ENCODE data around the gene EBF4.
"Not testable (repeated sequence)": the region's sequence is repeated elsewhere in the genome, so short reads cannot be mapped to it uniquely, and the experiment has no call there.

EBF4 gene

DNA sequence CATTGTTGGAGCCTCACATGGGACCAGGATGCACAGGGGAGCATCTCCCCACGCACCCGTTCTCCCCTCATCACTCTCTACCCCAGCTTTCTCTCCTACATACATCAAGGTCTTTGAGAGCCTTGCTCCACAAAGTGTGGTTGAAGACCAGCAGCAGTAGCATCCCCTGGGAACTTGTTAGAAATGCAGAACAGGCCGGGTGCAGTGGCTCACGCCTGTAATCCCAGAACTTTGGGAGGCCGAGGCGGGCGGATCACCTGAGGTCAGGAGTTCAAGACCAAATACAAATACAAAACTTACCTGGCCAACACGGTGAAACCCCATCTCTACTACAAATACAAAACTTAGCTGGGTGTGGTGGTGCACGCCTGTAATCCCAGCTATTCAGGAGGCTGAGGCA lies 115.3 kb downstream of the EBF4 start:
- not testable (repeated sequence) for H3K4me3 ChIP-seq (ENCODE audit: low read depth, low read length); H3K9me3 ChIP-seq (ENCODE audit: control insufficient read depth, insufficient read depth, low read length); H3K27ac ChIP-seq (ENCODE audit: low read depth, low read length); H3K36me3 ChIP-seq (ENCODE audit: control insufficient read depth, insufficient read depth, low read length); H3K4me1 ChIP-seq (ENCODE audit: control insufficient read depth, insufficient read depth, low read length); H3K9ac ChIP-seq (ENCODE audit: low read depth, low read length)
- H3K27me3 ChIP-seq (ENCODE audit: control insufficient read depth, insufficient read depth, low read length), result peaks cover 55% of the 10 kb centered on the region

DNA sequence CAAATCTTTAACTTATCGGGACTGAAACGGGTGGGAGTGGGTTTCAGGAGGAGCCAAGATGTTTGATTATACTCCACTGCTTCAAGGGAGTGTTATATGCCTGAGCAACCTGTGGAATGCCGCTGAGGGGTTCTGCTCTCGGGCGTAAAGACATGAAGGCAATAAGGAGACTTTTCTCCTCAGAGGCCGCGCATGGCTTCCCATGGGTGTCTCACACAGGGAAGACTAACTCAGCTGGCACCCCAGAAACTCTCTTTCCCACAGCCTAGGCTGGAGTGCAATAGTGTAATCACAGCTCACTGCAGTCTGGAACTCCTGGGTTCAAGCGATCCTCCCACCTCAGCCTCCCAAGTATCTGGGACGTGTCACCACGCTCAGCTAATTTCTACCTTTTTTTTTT lies 117.1 kb downstream of the EBF4 start:
- H3K9ac ChIP-seq (ENCODE audit: low read depth, low read length), result no peak overlapping the region
- H3K27ac ChIP-seq (ENCODE audit: low read depth, low read length), result no peak overlapping the region
- peaks cover 6% of the 10 kb centered on the region; the same call in 1 of the 2 replicates for H3K4me1 ChIP-seq (ENCODE audit: control insufficient read depth, insufficient read depth, low read length)
- H3K36me3 ChIP-seq (ENCODE audit: control insufficient read depth, insufficient read depth, low read length), result no peaks in the 10 kb centered on the region
- no peak overlapping the region for H3K4me3 ChIP-seq (ENCODE audit: low read depth, low read length)
- peaks cover 37% of the 10 kb centered on the region for H3K27me3 ChIP-seq (ENCODE audit: control insufficient read depth, insufficient read depth, low read length)
- H3K9me3 ChIP-seq (ENCODE audit: control insufficient read depth, insufficient read depth, low read length), result no peaks in the 10 kb centered on the region; the same call in 1 of the 2 replicates

Data from HUES48 (cell line).